ENCODE measurements around the gene PCDHB13.
"Not testable (repeated sequence)": the region's sequence is repeated elsewhere in the genome, so short reads cannot be mapped to it uniquely, and the experiment has no call there.

Gene PCDHB13

GRCh38 chr5:141213656-141214339, at the start of gene PCDHB13:
TSS of gene PCDHB13 (plus strand) at chr5:141213919. CDS start at chr5:141214124, 205 bp downstream.
- not testable (repeated sequence) for FAIRE-seq; DNase-seq (ENCODE audit: extremely low spot score, insufficient read length, low read depth)

- no peak for FAIRE-seq
- no peak for DNase-seq (ENCODE audit: extremely low spot score, insufficient read length, low read depth)
These were observed 41.1 kb upstream of the PCDHB13 start, which contains the start of gene PCDHB7 for GRCh38 chr5:141172381-141173204. TSS of gene PCDHB7 (plus strand) at chr5:141172644. CDS start at chr5:141172836, 192 bp downstream.

GRCh38 chr5:141174291-141175104, 39.2 kb upstream of the PCDHB13 start:
- not testable (repeated sequence) for DNase-seq (ENCODE audit: extremely low spot score, insufficient read length, low read depth); FAIRE-seq

GRCh38 chr5:141175933-141176332, 37.8 kb upstream of the PCDHB13 start:
- no peak for FAIRE-seq
- no peak for DNase-seq (ENCODE audit: extremely low spot score, insufficient read length, low read depth)

- not testable (repeated sequence) for FAIRE-seq; DNase-seq (ENCODE audit: extremely low spot score, insufficient read length, low read depth)
These were observed 36.0 kb upstream of the PCDHB13 start, which contains the start of gene PCDHB8 for GRCh38 chr5:141177577-141178191. TSS of gene PCDHB8 (plus strand) at chr5:141177790. CDS start at chr5:141178035, 245 bp downstream.

GRCh38 chr5:141179371-141179770, 34.3 kb upstream of the PCDHB13 start:
- not testable (repeated sequence) for FAIRE-seq; DNase-seq (ENCODE audit: extremely low spot score, insufficient read length, low read depth)

GRCh38 chr5:141179876-141180275, 33.8 kb upstream of the PCDHB13 start:
- DNase-seq (ENCODE audit: extremely low spot score, insufficient read length, low read depth); FAIRE-seq: not testable (repeated sequence)

GRCh38 chr5:141180313-141180712, 33.4 kb upstream of the PCDHB13 start:
- FAIRE-seq (no peak), DNase-seq (ENCODE audit: extremely low spot score, insufficient read length, low read depth) (no peak)

- DNase-seq (ENCODE audit: extremely low spot score, insufficient read length, low read depth), result no peak
- no peak for FAIRE-seq
These were observed 31.5 kb upstream of the PCDHB13 start, which contains the start of gene PCDHB16 for GRCh38 chr5:141182248-141182647. TSS of gene PCDHB16 (plus strand) at chr5:141182387. CDS start at chr5:141182560, 173 bp downstream.

- DNase-seq (ENCODE audit: extremely low spot score, insufficient read length, low read depth); FAIRE-seq: not testable (repeated sequence)
These were observed 29.4 kb upstream of the PCDHB13 start for GRCh38 chr5:141184117-141184855.

- DNase-seq (ENCODE audit: extremely low spot score, insufficient read length, low read depth), result no peak
- no peak for FAIRE-seq
These were observed 26.7 kb upstream of the PCDHB13 start, which contains the start of gene PCDHB9 for GRCh38 chr5:141186897-141187512. TSS of gene PCDHB9 (plus strand) at chr5:141187161. CDS start at chr5:141187319, 158 bp downstream.

- DNase-seq (ENCODE audit: extremely low spot score, insufficient read length, low read depth); FAIRE-seq: not testable (repeated sequence)
These were observed 25.0 kb upstream of the PCDHB13 start for GRCh38 chr5:141188682-141189081.

GRCh38 chr5:141189131-141189530, 24.6 kb upstream of the PCDHB13 start:
- not testable (repeated sequence) for FAIRE-seq; DNase-seq (ENCODE audit: extremely low spot score, insufficient read length, low read depth)

- DNase-seq (ENCODE audit: extremely low spot score, insufficient read length, low read depth), result no peak
- no peak for FAIRE-seq
These were observed 21.5 kb upstream of the PCDHB13 start, which contains the start of gene PCDHB10 for GRCh38 chr5:141192110-141192725. TSS of gene PCDHB10 (plus strand) at chr5:141192353. CDS start at chr5:141192553, 200 bp downstream.

GRCh38 chr5:141194332-141194731, 19.4 kb upstream of the PCDHB13 start:
- FAIRE-seq; DNase-seq (ENCODE audit: extremely low spot score, insufficient read length, low read depth): not testable (repeated sequence)

- no peak for FAIRE-seq
- no peak for DNase-seq (ENCODE audit: extremely low spot score, insufficient read length, low read depth)
These were observed 17.4 kb upstream of the PCDHB13 start for GRCh38 chr5:141196363-141196762.

GRCh38 chr5:141199359-141200235, 14.1 kb upstream of the PCDHB13 start, which contains the start of gene PCDHB11:
TSS of gene PCDHB11 (plus strand) at chr5:141199627. CDS start at chr5:141199775, 148 bp downstream.
- no peak for DNase-seq (ENCODE audit: extremely low spot score, insufficient read length, low read depth)
- FAIRE-seq, result no peak
